ENCODE measurements around the gene CERT1.
"Not testable (repeated sequence)": the region's sequence is repeated elsewhere in the genome, so short reads cannot be mapped to it uniquely, and the experiment has no call there.

CERT1 gene

DNA sequence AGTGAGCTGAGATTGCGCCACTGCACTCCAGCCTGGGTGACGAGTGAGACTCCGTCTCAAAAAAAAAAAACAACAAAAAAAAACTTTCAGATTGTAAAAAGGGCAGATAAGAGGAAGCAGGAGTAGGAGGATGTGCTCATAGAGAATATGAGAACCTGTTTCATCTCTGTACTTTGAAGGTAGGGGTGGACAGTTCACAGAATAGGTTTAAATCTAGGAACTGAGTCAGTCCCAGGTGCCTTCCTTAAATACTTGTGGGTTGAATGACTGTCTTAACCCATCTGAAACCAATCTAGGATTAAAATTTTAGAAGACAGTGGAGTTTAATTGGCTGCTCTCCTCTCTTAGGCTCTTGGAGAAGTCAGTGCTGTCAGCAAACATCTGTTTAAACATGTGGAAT is 12.6 kb upstream of the CERT1 start:
- DNase-seq (ENCODE audit: low spot score), result peak; percentile 47

- no peak for DNase-seq (ENCODE audit: low spot score)
Observed at GRCh38 chr5:75523275-75523674, 11.8 kb upstream of the CERT1 start.

DNA sequence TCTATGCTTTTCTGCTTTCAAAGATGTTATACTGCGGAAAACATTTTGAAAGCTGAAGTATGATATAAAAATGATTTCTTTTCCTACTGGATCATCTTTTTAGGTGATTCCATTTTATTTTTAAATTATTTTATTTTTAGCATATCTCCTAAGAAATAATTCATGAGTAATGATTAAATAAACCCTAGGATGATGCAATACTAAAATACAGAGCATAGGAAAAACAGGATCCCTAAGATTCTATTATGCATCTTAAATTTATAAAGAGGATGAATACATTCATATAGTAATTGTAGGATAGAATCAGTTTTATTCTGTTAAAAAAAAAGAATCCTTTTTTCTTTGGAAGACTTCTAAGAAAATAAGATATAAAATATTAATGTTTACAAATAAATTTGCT is 11.1 kb upstream of the CERT1 start:
- DNase-seq (ENCODE audit: low spot score), result no peak

DNA sequence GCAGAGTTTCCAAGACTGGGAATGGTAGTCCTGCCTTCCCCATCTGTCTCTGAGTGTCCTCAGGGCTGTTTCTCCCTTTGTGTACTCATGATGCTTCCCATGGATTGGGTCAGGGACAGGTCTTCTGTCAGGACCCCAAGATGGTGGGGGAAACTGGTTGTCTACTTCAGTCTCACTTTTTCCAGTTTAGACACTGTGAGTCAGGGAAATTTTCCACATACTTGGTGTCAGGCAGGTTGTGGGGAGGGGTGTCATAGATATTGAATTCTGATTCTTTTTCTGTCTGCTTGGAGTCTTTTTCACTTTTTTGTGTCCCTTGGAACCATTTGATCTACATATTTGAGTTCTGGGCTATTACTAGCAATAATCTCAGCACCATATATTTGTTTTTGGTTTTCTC is 10.6 kb upstream of the CERT1 start:
- no peak for DNase-seq (ENCODE audit: low spot score)

DNA sequence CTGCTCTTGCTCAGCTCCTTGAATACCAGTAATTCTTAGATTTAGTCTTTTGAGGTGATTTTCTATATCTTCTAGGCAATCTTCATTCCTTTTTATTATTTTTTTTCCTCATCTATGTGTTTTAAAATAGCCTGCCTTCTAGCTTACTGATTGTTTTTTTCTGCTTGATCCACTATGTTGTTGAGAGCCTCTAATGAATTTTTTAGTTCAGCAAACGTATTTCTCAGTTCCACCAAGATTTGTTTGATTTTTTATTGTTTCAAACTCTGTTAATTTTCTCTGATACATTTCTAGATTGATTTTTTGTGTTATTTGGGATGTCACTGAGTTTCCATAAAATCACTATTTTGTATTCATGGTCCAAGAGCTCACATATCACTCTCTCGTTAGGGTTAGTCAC is 9.8 kb upstream of the CERT1 start:
- no peak for DNase-seq (ENCODE audit: low spot score)

DNA sequence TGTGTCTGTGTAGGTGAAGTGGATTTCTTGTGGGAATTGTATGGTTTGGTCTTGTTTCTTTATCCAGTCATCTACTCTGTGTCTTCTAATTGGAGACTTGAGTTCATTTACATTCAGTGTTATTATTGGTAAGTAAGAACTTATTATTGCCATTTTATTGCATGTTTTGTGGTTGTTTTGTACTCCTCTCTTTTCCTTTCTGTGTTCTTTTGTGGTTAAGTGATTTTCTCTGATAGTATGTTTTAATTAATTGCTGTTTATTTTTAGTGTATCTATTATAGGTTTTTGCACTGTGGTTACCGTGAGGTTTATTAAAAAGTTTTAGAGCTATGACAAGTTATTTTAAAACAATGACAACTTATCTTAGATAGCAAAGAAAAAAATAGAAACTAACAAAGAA is 8.3 kb upstream of the CERT1 start:
- no peak for DNase-seq (ENCODE audit: low spot score)

- no peak for DNase-seq (ENCODE audit: low spot score)
Observed at GRCh38 chr5:75514323-75514722, 2.9 kb upstream of the CERT1 start.

DNA sequence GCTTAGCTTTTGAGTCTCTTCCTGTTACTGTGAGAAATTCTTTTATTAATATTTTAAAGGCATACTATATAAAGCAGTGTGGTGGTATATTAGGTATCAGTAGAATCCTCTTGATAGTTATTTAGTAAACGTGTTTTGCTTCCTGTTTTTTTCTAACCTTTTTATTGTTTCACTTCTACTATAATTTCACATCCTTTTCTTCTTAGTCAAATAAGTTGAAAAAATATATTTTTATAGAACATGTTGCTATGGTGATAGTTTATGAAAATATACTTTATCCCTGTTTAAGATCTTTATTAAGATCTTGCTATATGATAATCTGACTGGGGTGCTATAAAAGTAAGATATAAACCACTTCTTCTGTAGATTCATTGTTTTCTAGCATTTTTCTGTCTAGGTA is 2.4 kb upstream of the CERT1 start:
- no peak for DNase-seq (ENCODE audit: low spot score)

DNA sequence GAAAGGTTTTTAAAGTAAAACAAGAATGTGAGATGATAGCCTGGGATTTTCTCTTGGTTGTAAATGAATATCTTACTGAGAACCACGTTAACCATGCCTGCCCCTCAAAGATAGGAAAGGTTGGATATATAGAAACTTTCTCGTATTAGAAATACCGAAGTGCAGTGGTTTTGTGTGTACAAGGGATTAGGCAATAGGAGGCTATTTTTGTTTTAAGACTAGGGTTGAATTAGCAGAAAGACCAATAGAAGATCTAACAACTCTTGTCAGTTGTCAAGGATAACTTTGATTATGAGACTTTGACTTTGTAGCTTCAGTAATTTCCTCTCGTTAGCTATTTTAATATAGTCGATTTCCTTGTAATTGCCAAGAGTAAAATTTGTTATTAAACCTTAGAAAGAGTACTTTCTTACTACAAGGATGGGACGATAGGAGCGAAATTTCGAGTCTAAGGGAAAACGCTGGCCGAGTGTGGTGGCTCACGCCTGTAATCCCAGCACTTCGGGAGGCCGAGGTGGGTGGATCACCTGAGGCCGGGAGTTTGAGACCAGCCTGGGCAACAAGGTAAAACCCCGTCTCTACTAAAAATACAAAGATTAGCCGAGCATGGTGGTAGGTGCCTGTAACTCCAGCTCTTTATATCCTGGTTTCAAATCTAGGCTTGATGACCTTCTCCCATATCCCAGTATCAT is 1.1 kb upstream of the CERT1 start:
- no peak for DNase-seq (ENCODE audit: low spot score)

GRCh38 chr5:75510836-75511434 is 494 bp downstream of the CERT1 start:
- DNase-seq (ENCODE audit: low spot score), result no peak

DNA sequence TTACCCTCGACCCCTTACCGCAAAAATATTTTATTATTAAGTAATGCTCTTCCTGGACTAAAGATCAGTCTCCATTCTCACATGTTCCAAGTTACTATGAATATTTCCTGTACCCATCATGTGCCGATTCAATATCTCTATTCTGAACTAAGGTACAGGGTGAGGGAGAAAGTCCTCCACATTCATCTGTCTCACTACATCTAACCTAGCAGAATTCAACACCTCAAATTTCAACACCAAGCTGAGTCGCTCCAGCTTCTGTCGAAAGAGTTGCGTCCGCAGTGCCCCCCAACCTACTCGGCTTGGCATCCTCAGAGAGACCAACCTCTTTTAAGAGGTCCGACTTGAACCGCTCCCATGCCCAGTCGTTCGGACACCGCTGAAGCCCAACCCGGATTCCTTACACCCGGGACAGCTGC is 1.0 kb downstream of the CERT1 start:
- no peak for DNase-seq (ENCODE audit: low spot score)

- DNase-seq (ENCODE audit: low spot score), result no peak
Observed at GRCh38 chr5:75509956-75510355, 1.5 kb downstream of the CERT1 start.

DNA sequence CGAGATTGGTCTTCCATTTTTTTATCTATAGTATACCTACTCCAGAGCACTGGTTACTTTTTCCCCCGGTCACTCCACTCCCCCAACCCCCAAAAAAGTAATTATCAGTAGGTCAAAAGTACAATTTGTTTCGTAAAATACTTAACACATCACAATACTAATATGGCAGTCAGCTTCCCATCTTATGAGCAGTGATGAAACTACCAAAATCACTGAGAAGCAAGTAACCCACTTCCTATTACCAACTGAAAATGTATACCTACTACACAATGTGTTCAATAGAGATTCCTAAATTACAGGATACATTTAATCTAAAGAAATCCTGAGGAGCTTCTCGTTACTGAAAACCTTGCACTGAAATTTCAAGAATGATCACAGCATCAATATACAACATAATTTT is 1.9 kb downstream of the CERT1 start:
- no peak for DNase-seq (ENCODE audit: low spot score)

- DNase-seq (ENCODE audit: low spot score), result no peak
Observed at GRCh38 chr5:75507841-75508240, 3.6 kb downstream of the CERT1 start.

DNA sequence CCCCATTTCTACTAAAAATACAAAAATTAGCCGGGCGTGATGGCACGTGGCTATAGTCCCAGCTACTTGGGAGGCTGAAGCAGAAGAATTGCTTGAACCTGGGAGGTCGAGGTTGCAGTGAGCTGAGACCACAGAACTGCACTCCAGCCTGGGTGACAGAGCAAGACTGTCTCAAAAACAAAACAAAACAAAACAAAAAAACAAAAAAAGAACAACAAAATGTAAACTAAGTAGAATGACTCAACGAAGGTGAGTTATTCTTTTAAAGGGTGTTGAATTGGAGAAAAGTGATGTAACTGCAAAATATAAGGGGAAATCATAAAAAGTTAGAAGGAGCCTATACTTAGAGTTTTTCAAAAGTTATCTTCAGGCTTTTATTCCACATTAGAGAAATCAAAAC is 6.3 kb downstream of the CERT1 start:
- DNase-seq (ENCODE audit: low spot score), result not testable (repeated sequence)

DNA sequence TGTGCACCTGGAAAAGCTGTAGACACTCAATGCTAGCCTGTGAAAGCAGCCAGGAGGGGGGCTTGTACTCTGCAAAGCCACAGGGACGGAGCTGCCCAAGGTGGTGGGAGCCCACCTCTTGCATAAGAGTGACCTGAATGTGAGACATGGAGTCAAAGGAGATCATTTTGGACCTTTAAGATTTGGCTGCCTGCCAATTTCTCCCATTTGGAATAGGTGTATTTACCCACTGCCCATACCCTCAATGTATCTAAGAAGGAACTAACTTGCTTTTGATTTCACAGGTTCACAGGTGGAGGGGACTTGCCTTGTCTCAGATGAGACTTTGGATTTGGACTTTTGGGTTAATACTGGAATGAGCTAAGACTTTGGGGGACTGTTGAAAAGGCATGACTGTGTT is 12.6 kb downstream of the CERT1 start:
- not testable (repeated sequence) for DNase-seq (ENCODE audit: low spot score)

DNA sequence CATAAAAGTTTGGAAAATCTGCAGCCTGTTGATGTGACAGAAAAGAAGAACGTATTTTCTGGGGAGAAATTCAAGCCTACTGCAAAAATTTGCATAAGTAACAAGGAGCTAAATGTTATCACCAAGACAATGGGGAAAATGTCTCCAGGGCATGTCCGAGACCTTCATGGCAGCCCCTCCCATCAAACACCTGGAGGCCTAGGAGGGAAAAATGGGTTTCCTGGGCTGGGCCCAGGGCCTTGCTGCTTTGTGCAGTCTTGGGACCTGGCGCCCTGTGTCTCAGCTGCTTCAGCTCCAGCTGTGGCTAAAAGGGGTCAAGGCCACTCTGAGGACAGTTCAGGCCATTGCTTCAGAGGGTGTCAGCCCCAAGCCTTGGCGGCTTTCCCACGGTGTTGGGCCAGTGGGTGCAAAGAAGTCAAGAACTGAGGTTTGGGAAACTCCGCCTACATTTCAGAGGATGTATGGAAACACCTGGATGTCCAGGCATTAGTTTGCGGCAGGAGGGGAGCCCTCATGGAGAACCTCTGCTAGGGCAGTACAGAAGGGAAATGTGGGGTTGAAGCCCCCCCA is 13.1 kb downstream of the CERT1 start:
- DNase-seq (ENCODE audit: low spot score), result no peak

- DNase-seq (ENCODE audit: low spot score), result no peak
Observed at GRCh38 chr5:75496026-75496425, 15.4 kb downstream of the CERT1 start.

DNA sequence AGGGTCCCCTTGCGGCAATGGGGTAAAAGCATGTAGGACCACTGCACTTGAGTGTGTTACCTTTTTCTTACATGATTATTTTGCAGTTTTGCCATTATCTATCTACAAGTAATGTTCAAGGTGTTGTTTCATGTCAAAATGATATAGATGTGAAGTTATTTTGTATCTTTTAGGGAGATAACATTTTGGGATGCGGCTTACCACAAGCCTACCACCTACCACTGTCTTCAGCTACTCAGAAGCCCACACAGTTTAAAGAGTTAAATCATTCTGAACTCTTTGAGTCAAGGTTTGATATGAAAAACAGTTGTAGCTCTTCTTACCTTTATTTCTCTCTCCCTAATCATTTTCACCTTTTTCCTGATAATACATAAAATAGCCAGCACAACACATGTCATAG is 19.8 kb downstream of the CERT1 start:
- no peak for DNase-seq (ENCODE audit: low spot score)

- not testable (repeated sequence) for DNase-seq (ENCODE audit: low spot score)
Observed at GRCh38 chr5:75489847-75490246, 21.6 kb downstream of the CERT1 start.

DNA sequence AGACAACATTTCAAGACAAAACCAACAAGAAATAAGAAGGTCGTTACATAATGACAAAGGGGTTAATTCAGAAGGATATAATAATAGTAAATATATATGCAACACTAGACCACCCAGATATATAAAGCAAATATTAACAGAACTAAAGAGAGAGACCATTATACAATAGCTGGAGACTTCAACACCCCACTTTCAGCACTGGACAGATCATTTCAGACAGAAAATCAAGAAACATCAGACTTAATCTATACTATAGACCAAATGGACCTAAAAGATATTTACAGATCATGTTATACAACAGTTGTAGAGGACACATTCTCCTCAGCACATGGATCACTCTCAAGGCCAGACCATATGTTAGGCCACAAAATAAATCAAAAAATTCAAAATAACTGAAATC is 26.8 kb downstream of the CERT1 start:
- no peak for DNase-seq (ENCODE audit: low spot score)

DNA sequence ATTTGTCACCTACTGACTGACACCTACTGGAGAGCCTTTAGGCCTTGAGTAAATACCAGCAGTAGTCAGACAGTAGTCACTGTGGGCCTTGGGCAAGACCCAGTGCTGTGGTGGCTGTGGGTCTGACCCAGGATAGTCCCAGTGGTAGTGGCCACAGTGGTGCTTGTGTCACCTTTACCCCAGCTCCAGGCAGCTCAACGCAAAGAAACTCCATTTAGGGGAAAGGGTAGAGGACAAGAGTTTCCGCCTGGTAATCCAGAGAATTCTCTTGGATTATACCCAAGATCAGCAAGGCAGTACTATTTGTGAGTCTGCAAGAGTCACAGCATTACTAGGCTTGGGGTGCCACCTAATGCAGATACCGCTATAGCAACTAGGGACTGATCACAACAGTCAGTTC is 28.9 kb downstream of the CERT1 start:
- DNase-seq (ENCODE audit: low spot score), result no peak

- no peak for DNase-seq (ENCODE audit: low spot score)
Observed at GRCh38 chr5:75481024-75481423, 30.4 kb downstream of the CERT1 start.

GRCh38 chr5:75475364-75475763 is 36.1 kb downstream of the CERT1 start:
- DNase-seq (ENCODE audit: low spot score), result no peak

Data from activated CD4-positive, alpha-beta T cell treated with anti-CD3 and anti-CD28 coated beads, Interleukin-2, Interleukin-4, amounts not matched to agents 100 ng/mL and 50 ng/mL, durations not matched to agents 16 hours and 8 hours (primary cell).